HG02759 (cell line): ENCODE data around the gene ARMH3.

Experiments used
- ATAC-seq: cut with Tn5 transposase; IDR thresholded peaks from one replicate; pipeline ENCODE4 v1.9.1; 2021; ENCODE audit warnings: mild to moderate bottlenecking, moderate library complexity; ENCODE audit not compliant: unreplicated experiment

Gene ARMH3

GRCh38 chr10:101902032-101902819 is 153.7 kb downstream of the ARMH3 start:
- ATAC-seq: no peak

GRCh38 chr10:101901340-101901739 is 154.6 kb downstream of the ARMH3 start:
- peak; percentile 72 for ATAC-seq

GRCh38 chr10:101897633-101898032 is 158.3 kb downstream of the ARMH3 start:
- ATAC-seq: no peak

GRCh38 chr10:101896225-101896877 is 159.6 kb downstream of the ARMH3 start:
- ATAC-seq: no peak

- no peak for ATAC-seq
Observed at GRCh38 chr10:101895781-101896180, 160.2 kb downstream of the ARMH3 start.

GRCh38 chr10:101894742-101895141 is 161.2 kb downstream of the ARMH3 start:
- no peak for ATAC-seq

- no peak for ATAC-seq
Observed at GRCh38 chr10:101894266-101894665, 161.7 kb downstream of the ARMH3 start.

- no peak for ATAC-seq
Observed at GRCh38 chr10:101893510-101894120, 162.4 kb downstream of the ARMH3 start.

- no peak for ATAC-seq
Observed at GRCh38 chr10:101892782-101893391, 163.1 kb downstream of the ARMH3 start.

GRCh38 chr10:101889256-101890210 is 166.4 kb downstream of the ARMH3 start:
- ATAC-seq: peak; percentile 67

GRCh38 chr10:101888251-101888949 is 167.6 kb downstream of the ARMH3 start:
- ATAC-seq: no peak

- ATAC-seq: no peak
Observed at GRCh38 chr10:101887775-101888174, 168.2 kb downstream of the ARMH3 start.

- ATAC-seq: no peak
Observed at GRCh38 chr10:101886521-101887312, 169.3 kb downstream of the ARMH3 start.

GRCh38 chr10:101881036-101881774 is 174.8 kb downstream of the ARMH3 start:
- ATAC-seq: no peak

- no peak for ATAC-seq
Observed at GRCh38 chr10:101880232-101880573, 175.8 kb downstream of the ARMH3 start.

- no peak for ATAC-seq
Observed at GRCh38 chr10:101879456-101880231, 176.3 kb downstream of the ARMH3 start.

- ATAC-seq: no peak
Observed at GRCh38 chr10:101878869-101879268, 177.1 kb downstream of the ARMH3 start.
